ENCODE results near the gene CKAP2L. TPM values are rescaled to one million over a fixed set of nuclear protein-coding genes. Genes with fewer than 3 reads are reported as not detected.
A peak's percentile ranks its signal among the peaks of the same experiment; 100 is the strongest.

CKAP2L gene
- total RNA-seq, 2 donors from 2014 or later, result 6.4 to 13.5 TPM

DNA sequence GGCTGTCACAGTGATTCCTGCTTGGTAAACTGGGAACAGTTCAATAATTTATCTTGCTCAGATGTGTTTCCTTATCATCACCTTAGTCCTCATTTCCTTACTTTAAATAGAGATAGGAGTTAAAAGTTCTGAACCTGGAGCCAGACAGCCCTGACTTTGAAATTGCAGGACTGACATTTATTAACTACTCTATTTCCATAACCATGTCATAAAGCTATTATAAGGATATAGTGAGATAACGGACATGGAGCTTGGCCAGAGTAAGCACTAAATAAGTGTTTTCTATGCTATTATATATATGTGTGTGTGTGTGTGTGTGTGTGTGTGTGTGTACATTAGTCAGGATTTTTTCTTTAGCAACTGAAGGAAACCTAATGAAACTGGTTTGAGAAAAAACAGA is 30.5 kb downstream of the CKAP2L start:
- H3K27ac ChIP-seq, result no peak overlapping the region
- intact Hi-C loops (cut with DNase I), result no loop called here
- no peaks in the 10 kb centered on the region for H3K9me3 ChIP-seq
- H3K27me3 ChIP-seq, result no peaks in the 10 kb centered on the region
- no peaks in the 10 kb centered on the region for H3K36me3 ChIP-seq
- no peaks in the 10 kb centered on the region for H3K4me1 ChIP-seq
- no peak for DNase-seq
- no peak for TF ChIP-seq CTCF (IDR thresholded peaks at IDR 0.05)
- H3K9ac ChIP-seq (ENCODE audit: low read depth in 2 of 2, low read length in 2 of 2), result no peak overlapping the region
- no peak overlapping the region for H3K4me3 ChIP-seq

DNA sequence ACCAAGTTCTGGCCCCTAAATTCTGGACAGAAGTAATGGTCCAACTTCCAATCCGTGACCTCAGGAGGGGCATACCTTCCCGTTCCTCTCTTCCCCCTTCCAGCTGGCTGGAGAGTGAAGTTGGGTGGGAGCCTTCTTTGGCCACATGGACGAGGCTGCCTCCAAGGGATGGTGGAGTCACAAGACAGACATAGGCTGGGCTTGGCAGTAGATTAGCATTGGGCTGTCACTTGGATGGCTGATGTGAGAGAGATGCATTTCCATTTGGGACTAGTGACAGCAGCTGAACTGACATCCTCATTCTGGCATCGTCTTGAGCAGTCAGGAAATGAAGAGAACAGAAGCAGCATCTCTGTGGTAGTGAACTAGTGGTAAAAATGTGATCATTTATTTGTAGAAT is 31.0 kb downstream of the CKAP2L start:
- TF ChIP-seq CTCF (IDR thresholded peaks at IDR 0.05), result no peak
- Histone ChIP-seq H3K27ac (no peak overlapping the region), H3K9me3 (no peaks in the 10 kb centered on the region), H3K4me1 (no peaks in the 10 kb centered on the region), H3K36me3 (no peaks in the 10 kb centered on the region), H3K27me3 (no peaks in the 10 kb centered on the region), H3K4me3 (no peak overlapping the region), H3K9ac (ENCODE audit: low read depth in 2 of 2, low read length in 2 of 2) (no peak overlapping the region)
- intact Hi-C loops (cut with DNase I), result no loop called here
- no peak for DNase-seq

- H3K27ac ChIP-seq, result no peak overlapping the region
- H3K9me3 ChIP-seq, result no peaks in the 10 kb centered on the region
- no peak for TF ChIP-seq CTCF (IDR thresholded peaks at IDR 0.05)
- no peak overlapping the region for H3K9ac ChIP-seq (ENCODE audit: low read depth in 2 of 2, low read length in 2 of 2)
- no peak for DNase-seq
- intact Hi-C loops (cut with DNase I), result no loop called here
- no peaks in the 10 kb centered on the region for H3K4me1 ChIP-seq
- no peaks in the 10 kb centered on the region for H3K27me3 ChIP-seq
- H3K4me3 ChIP-seq, result no peak overlapping the region
- no peaks in the 10 kb centered on the region for H3K36me3 ChIP-seq
Measured at GRCh38 chr2:112731479-112731878, 32.9 kb downstream of the CKAP2L start.

- Histone ChIP-seq H3K4me1 (no peaks in the 10 kb centered on the region), H3K4me3 (no peak overlapping the region), H3K9ac (ENCODE audit: low read depth in 2 of 2, low read length in 2 of 2) (no peak overlapping the region), H3K27ac (no peak overlapping the region), H3K9me3 (no peaks in the 10 kb centered on the region), H3K36me3 (no peaks in the 10 kb centered on the region), H3K27me3 (no peaks in the 10 kb centered on the region)
- intact Hi-C loops (cut with DNase I), result no loop called here
- no peak for TF ChIP-seq CTCF (IDR thresholded peaks at IDR 0.05)
- no peak for DNase-seq
Measured at GRCh38 chr2:112730791-112731190, 33.6 kb downstream of the CKAP2L start.

- H3K4me1 ChIP-seq, result no peaks in the 10 kb centered on the region
- no peaks in the 10 kb centered on the region for H3K9me3 ChIP-seq
- no peak overlapping the region for H3K27ac ChIP-seq
- intact Hi-C loops (cut with DNase I), result no loop called here
- DNase-seq, result peak; percentile 7
- TF ChIP-seq CTCF (IDR thresholded peaks at IDR 0.05), result no peak
- H3K36me3 ChIP-seq, result no peaks in the 10 kb centered on the region
- no peak overlapping the region for H3K9ac ChIP-seq (ENCODE audit: low read depth in 2 of 2, low read length in 2 of 2)
- H3K4me3 ChIP-seq, result no peak overlapping the region
- H3K27me3 ChIP-seq, result no peaks in the 10 kb centered on the region
Measured at GRCh38 chr2:112730216-112730615, 34.2 kb downstream of the CKAP2L start.
